Measurements from ENCODE around the gene LSAMP. TPM values are rescaled to one million over a fixed set of nuclear protein-coding genes. Genes with fewer than 3 reads are reported as not detected.

LSAMP gene
- total RNA-seq, 1 donor from 2014 or later, result 18.0 TPM

DNA sequence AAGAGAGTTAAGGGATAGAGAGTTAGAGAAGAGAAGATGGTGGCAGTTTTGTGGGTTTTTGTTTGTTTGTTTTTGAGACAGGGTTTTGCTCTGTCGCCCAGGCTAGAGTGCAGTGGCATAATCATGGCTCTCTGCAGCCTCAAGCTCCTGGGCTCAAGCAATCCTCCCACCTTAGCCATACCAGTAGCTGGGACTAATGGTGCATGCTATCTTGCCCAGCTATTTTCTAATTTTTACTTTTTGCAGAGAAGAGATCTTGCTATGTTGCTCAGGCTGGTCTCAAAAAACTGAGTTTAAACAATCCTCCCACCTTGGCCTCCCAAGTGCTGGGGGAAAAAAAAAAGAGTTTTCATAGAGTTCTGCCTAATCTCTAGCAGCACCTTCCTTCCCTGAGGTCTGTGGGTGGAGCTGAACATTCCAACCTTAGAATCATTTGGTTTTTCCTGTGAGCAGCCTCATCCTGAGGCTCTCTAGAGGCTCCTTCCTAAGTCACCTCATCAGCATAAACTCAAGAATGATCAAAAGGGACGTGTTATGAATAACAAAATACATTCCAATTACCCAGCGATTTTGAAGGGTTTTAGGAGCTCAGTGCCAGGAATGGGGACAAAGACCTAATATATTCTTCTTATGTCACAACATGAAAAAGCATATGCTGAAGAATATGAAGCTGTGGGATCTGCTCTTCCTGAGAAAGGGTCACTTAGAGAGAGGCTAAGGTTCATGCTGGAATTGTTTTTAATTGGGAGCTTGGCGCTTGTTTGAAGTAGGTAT lies 180.6 kb downstream of the LSAMP start:
- peaks cover 1% of the 10 kb centered on the region for H3K36me3 Mint-ChIP-seq
- no peaks in the 10 kb centered on the region for H3K9me3 Mint-ChIP-seq
- H3K4me1 Mint-ChIP-seq, result peaks cover 29% of the 10 kb centered on the region
- Histone ChIP-seq H3K4me2 (peak overlapping the region; percentile 51), H3K4me3 (no peak overlapping the region), H3K9ac (no peak overlapping the region), H3K27me3 (no peaks in the 10 kb centered on the region), H3K79me2 (ENCODE audit: low read depth) (no peaks in the 10 kb centered on the region), H3K27ac (no peak overlapping the region), H3K9me3 (ENCODE audit: low read depth) (no peaks in the 10 kb centered on the region), H3K36me3 (no peaks in the 10 kb centered on the region), H3F3A (ENCODE audit: low read depth) (peaks cover 18% of the 10 kb centered on the region), H4K20me1 (ENCODE audit: low read depth) (peaks cover 9% of the 10 kb centered on the region), H2AFZ (replicated peaks) (no peak overlapping the region), H3K4me1 (peaks cover 45% of the 10 kb centered on the region)
- no peak overlapping the region for H3K4me3 Mint-ChIP-seq
- H3K27ac Mint-ChIP-seq, result no peak overlapping the region
- no peak for DNase-seq (ENCODE audit: low spot score)
- no peaks in the 10 kb centered on the region for H3K27me3 Mint-ChIP-seq (ENCODE audit: insufficient read depth, low read depth)
- TF ChIP-seq EZH2phosphoT487 (IDR thresholded peaks at IDR 0.05) (no peak), EZH2 (IDR thresholded peaks at IDR 0.05) (no peak)
- TF ChIP-seq, protein P1, sequence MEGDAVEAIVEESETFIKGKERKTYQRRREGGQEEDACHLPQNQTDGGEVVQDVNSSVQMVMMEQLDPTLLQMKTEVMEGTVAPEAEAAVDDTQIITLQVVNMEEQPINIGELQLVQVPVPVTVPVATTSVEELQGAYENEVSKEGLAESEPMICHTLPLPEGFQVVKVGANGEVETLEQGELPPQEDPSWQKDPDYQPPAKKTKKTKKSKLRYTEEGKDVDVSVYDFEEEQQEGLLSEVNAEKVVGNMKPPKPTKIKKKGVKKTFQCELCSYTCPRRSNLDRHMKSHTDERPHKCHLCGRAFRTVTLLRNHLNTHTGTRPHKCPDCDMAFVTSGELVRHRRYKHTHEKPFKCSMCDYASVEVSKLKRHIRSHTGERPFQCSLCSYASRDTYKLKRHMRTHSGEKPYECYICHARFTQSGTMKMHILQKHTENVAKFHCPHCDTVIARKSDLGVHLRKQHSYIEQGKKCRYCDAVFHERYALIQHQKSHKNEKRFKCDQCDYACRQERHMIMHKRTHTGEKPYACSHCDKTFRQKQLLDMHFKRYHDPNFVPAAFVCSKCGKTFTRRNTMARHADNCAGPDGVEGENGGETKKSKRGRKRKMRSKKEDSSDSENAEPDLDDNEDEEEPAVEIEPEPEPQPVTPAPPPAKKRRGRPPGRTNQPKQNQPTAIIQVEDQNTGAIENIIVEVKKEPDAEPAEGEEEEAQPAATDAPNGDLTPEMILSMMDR (IDR thresholded peaks at IDR 0.05), result no peak

DNA sequence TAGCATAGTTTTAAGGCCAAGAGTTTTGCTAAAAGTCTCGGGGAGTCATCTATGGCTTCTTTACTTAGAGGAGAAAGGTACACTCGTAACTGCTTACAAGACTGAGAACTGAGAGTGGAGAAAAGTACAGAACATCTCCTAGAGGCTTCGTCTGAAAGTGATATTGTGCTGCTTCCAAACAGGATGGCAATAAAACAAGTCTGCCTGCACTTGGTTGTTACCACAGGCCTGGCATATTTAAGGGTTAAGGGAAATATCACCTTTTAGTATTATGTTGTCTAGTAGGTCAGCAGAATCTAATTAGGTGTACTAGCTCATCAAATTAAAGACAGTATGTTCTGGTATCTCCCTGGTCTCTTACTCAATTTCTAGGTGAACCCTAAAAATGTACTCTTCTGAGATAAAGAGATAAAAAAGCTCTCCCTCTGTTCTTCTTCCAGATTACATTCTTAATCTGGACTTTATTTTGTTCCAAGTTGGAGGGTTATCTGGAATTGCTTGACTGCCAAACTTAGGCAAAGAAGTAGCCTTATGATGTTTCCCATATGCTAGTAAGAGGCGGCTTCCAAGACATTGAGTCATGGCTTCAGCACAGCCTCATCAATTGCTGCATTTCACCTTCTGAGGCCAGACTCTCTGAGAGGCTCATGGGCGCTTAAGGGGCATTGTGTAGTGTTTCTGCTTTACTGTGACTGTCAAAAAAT lies 181.3 kb downstream of the LSAMP start:
- Histone ChIP-seq H3F3A (ENCODE audit: low read depth) (peaks cover 18% of the 10 kb centered on the region), H3K9me3 (ENCODE audit: low read depth) (no peaks in the 10 kb centered on the region), H3K79me2 (ENCODE audit: low read depth) (no peaks in the 10 kb centered on the region), H3K27me3 (no peaks in the 10 kb centered on the region), H2AFZ (replicated peaks) (no peak overlapping the region), H3K27ac (no peak overlapping the region), H3K4me2 (no peak overlapping the region), H3K36me3 (no peaks in the 10 kb centered on the region), H3K9ac (no peak overlapping the region), H3K4me3 (no peak overlapping the region), H3K4me1 (peaks cover 52% of the 10 kb centered on the region), H4K20me1 (ENCODE audit: low read depth) (peaks cover 9% of the 10 kb centered on the region)
- Mint-ChIP-seq H3K36me3 (peaks cover 1% of the 10 kb centered on the region), H3K27me3 (ENCODE audit: insufficient read depth, low read depth) (no peaks in the 10 kb centered on the region), H3K27ac (no peak overlapping the region), H3K4me3 (no peak overlapping the region), H3K9me3 (no peaks in the 10 kb centered on the region), H3K4me1 (peaks cover 30% of the 10 kb centered on the region)
- DNase-seq (ENCODE audit: low spot score), result no peak
- no peak for TF ChIP-seq EZH2phosphoT487 (IDR thresholded peaks at IDR 0.05)
- no peak for TF ChIP-seq EZH2 (IDR thresholded peaks at IDR 0.05)
- TF ChIP-seq, protein P1 (IDR thresholded peaks at IDR 0.05), result no peak

DNA sequence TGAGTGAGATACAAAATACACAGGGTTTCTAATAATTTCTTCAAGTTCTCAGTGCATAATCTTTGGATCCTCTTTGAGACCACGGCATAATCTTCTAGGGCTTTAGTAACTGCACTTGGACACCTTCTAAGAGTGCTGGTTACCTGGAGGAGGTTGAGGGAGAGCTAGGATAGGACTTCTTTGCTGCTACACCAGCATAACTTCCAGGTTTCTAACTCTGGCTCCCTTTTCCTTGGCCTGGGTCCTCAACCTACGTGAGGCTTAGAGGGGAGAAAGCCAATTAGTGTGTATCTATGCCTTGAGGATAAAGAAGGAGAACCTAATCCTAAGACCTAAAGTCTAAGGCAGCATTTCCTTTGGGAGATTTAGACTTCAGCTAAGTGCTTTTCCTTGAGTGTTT lies 184.8 kb downstream of the LSAMP start:
- Histone ChIP-seq H3K79me2 (ENCODE audit: low read depth) (no peaks in the 10 kb centered on the region), H3K27me3 (no peaks in the 10 kb centered on the region), H4K20me1 (ENCODE audit: low read depth) (peaks cover 3% of the 10 kb centered on the region), H3K4me3 (no peak overlapping the region), H3K27ac (peak overlapping the region; percentile 70), H3K9ac (no peak overlapping the region), H3K9me3 (ENCODE audit: low read depth) (no peaks in the 10 kb centered on the region), H3K36me3 (no peaks in the 10 kb centered on the region), H3F3A (ENCODE audit: low read depth) (peaks cover 16% of the 10 kb centered on the region), H2AFZ (replicated peaks) (no peak overlapping the region), H3K4me2 (peak overlapping the region; percentile 60), H3K4me1 (peaks cover 51% of the 10 kb centered on the region)
- no peak overlapping the region for H3K27ac Mint-ChIP-seq
- no peaks in the 10 kb centered on the region for H3K9me3 Mint-ChIP-seq
- H3K4me1 Mint-ChIP-seq, result peaks cover 29% of the 10 kb centered on the region
- peaks cover 1% of the 10 kb centered on the region for H3K36me3 Mint-ChIP-seq
- DNase-seq (ENCODE audit: low spot score), result peak; percentile 47
- H3K27me3 Mint-ChIP-seq (ENCODE audit: insufficient read depth, low read depth), result no peaks in the 10 kb centered on the region
- no peak overlapping the region for H3K4me3 Mint-ChIP-seq
- TF ChIP-seq, protein P1 (IDR thresholded peaks at IDR 0.05), result no peak
- no peak for TF ChIP-seq EZH2phosphoT487 (IDR thresholded peaks at IDR 0.05)
- TF ChIP-seq EZH2 (IDR thresholded peaks at IDR 0.05), result no peak

All from neural progenitor cell (in vitro differentiated cells).